ENCODE results near the gene KRT14. TPM values are rescaled to one million over a fixed set of nuclear protein-coding genes. Genes with fewer than 3 reads are reported as not detected.

Gene KRT14
- total RNA-seq, 6 experiments from 2014 or later: 0.24 TPM; not detected in 5

DNA sequence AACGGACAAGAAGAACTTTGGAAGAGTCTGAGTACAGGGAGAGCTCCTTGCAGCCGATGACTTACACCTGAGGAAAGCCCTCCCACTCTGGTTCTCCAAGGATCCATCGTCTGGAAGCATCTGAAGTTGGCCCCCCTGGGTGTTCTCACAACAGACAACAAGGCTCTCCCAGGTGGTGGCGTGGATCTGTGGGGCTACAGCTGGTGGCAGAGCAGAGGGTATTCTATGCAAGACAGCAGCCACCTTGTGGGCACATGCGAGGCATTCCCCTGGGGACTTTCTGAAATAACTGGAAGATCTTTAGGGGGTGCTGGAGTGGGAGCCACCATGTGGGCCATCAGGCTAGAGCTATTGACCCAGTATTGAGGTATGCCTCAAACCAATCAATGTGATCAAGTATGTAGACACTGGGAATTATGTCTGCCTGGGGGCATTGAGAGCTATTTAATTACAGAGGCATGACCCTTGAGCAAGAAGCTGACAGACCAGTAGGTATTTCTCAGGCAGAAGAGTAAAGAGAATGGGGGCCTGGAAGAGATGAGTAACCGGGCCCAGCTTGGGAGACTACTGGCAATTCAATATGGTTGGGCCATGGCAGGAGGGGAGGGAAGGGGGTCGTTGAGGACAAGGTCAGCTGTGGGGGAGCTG, 51.7 kb downstream of the KRT14 start:
- 52% methylated on average over 5 of the region's 7 CpGs for WGBS (ENCODE audit: insufficient coverage, low coverage, low lambda C conversion rate, missing lambda C conversion rate)
- Histone ChIP-seq H3K36me3 (no peaks in the 10 kb centered on the region), H3K4me3 (no peak overlapping the region), H3K27me3 (no peaks in the 10 kb centered on the region), H3K4me1 (no peaks in the 10 kb centered on the region), H3K9me3 (no peaks in the 10 kb centered on the region), H3K27ac (no peak overlapping the region)
- no peak for ATAC-seq
- no peak for DNase-seq
- TF ChIP-seq, protein P1, sequence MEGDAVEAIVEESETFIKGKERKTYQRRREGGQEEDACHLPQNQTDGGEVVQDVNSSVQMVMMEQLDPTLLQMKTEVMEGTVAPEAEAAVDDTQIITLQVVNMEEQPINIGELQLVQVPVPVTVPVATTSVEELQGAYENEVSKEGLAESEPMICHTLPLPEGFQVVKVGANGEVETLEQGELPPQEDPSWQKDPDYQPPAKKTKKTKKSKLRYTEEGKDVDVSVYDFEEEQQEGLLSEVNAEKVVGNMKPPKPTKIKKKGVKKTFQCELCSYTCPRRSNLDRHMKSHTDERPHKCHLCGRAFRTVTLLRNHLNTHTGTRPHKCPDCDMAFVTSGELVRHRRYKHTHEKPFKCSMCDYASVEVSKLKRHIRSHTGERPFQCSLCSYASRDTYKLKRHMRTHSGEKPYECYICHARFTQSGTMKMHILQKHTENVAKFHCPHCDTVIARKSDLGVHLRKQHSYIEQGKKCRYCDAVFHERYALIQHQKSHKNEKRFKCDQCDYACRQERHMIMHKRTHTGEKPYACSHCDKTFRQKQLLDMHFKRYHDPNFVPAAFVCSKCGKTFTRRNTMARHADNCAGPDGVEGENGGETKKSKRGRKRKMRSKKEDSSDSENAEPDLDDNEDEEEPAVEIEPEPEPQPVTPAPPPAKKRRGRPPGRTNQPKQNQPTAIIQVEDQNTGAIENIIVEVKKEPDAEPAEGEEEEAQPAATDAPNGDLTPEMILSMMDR (IDR thresholded peaks at IDR 0.05): no peak
- no peak for TF ChIP-seq POLR2A (IDR thresholded peaks at IDR 0.05)
- intact Hi-C loops (cut with DNase I): no loop called here

- WGBS (ENCODE audit: insufficient coverage, low coverage, low lambda C conversion rate, missing lambda C conversion rate): 69% methylated on average over 7 of the region's 7 CpGs
- Histone ChIP-seq H3K27ac (no peak overlapping the region), H3K9me3 (no peaks in the 10 kb centered on the region), H3K27me3 (no peaks in the 10 kb centered on the region), H3K4me1 (no peaks in the 10 kb centered on the region), H3K4me3 (no peak overlapping the region), H3K36me3 (no peaks in the 10 kb centered on the region)
- no peak for DNase-seq
- no peak for ATAC-seq
- intact Hi-C loops (cut with DNase I): no loop called here
- TF ChIP-seq, protein P1 (IDR thresholded peaks at IDR 0.05): no peak
- TF ChIP-seq POLR2A (IDR thresholded peaks at IDR 0.05): no peak
Measured at GRCh38 chr17:41533613-41534012, 53.1 kb downstream of the KRT14 start.

- Histone ChIP-seq H3K4me1 (no peaks in the 10 kb centered on the region), H3K4me3 (no peak overlapping the region), H3K27me3 (no peaks in the 10 kb centered on the region), H3K27ac (no peak overlapping the region), H3K9me3 (no peaks in the 10 kb centered on the region), H3K36me3 (no peaks in the 10 kb centered on the region)
- intact Hi-C loops (cut with DNase I): no loop called here
- ATAC-seq: no peak
- TF ChIP-seq, protein P1 (IDR thresholded peaks at IDR 0.05): no peak
- no peak for TF ChIP-seq POLR2A (IDR thresholded peaks at IDR 0.05)
- WGBS (ENCODE audit: insufficient coverage, low coverage, low lambda C conversion rate, missing lambda C conversion rate): 44% methylated on average over 7 of the region's 9 CpGs
- no peak for DNase-seq
Measured at GRCh38 chr17:41532947-41533570, 53.6 kb downstream of the KRT14 start.

Other genes starting within 250 kb of the KRT14 start
- gene KRT33A, start 236.1 kb downstream of the KRT14 start, total RNA-seq: not detected
- not detected for gene KRT33B, start 217.1 kb downstream of the KRT14 start, total RNA-seq
- not detected for gene KRT34, start 204.6 kb downstream of the KRT14 start, total RNA-seq
- not detected for gene KRT31, start 189.3 kb downstream of the KRT14 start, total RNA-seq
- gene KRT37, start 162.3 kb downstream of the KRT14 start, total RNA-seq: not detected
- gene KRT38, start 145.9 kb downstream of the KRT14 start, total RNA-seq: not detected
- not detected for gene KRT32, start 119.5 kb downstream of the KRT14 start, total RNA-seq
- gene KRT35, start 105.7 kb downstream of the KRT14 start, total RNA-seq: not detected
- gene KRT36, start 97.0 kb downstream of the KRT14 start, total RNA-seq: not detected
- gene KRT13, start 81.3 kb downstream of the KRT14 start, total RNA-seq: 1 to 10 TPM in 1 of 6 experiments, not detected in 5; 1.6 TPM
- gene KRT15, start 68.0 kb downstream of the KRT14 start, total RNA-seq: not detected
- 1 to 10 TPM in 5 of 6 experiments, under 1 TPM in 1; 0.87 to 4.3 (median 2.5) TPM for gene KRT19, start 58.6 kb downstream of the KRT14 start, total RNA-seq
- gene KRT9, start 14.8 kb downstream of the KRT14 start, total RNA-seq: not detected
- not detected for gene KRT16, start 25.9 kb upstream of the KRT14 start, total RNA-seq
- gene KRT17, start 37.7 kb upstream of the KRT14 start, total RNA-seq: not detected
- gene EIF1, start 102.0 kb upstream of the KRT14 start, total RNA-seq: 100 to 1,000 TPM; 284 to 454 (median 404) TPM
- gene GAST, start 125.4 kb upstream of the KRT14 start, total RNA-seq: not detected
- under 1 TPM in 3 of 6 experiments, not detected in 3; 0.07 to 0.10 (median 0.07) TPM for gene HAP1, start 147.7 kb upstream of the KRT14 start, total RNA-seq
- gene JUP, start 199.8 kb upstream of the KRT14 start, total RNA-seq: 10 to 100 TPM; 54.3 to 74.8 (median 65.7) TPM
- 1 to 10 TPM; 1.8 to 3.8 (median 2.8) TPM for gene P3H4, start 225.1 kb upstream of the KRT14 start, total RNA-seq
- gene FKBP10, start 226.1 kb upstream of the KRT14 start, total RNA-seq: 1 to 10 TPM; 2.4 to 5.1 (median 4.0) TPM
- gene NT5C3B, start 249.3 kb upstream of the KRT14 start, total RNA-seq: 10 to 100 TPM; 19.9 to 30.7 (median 23.1) TPM